Measurements from ENCODE around the gene ELOVL6.

Gene ELOVL6

GRCh38 chr4:110131916-110132315 is 66.5 kb downstream of the ELOVL6 start:
- Histone ChIP-seq H4K20me1 (ENCODE audit: insufficient read depth) (no peaks in the 10 kb centered on the region), H3K4me2 (no peak overlapping the region), H3K27me3 (ENCODE audit: insufficient read depth, low read depth) (no peaks in the 10 kb centered on the region), H3K4me1 (ENCODE audit: low read depth, poor library complexity, severe bottlenecking) (no peaks in the 10 kb centered on the region), H3K79me2 (ENCODE audit: insufficient read depth, low read depth) (no peaks in the 10 kb centered on the region), H3K4me3 (IDR thresholded peaks at IDR 0.05; ENCODE audit: insufficient read depth, low read depth, low read length) (no peak overlapping the region), H3K36me3 (ENCODE audit: insufficient read depth) (no peaks in the 10 kb centered on the region), H3K9ac (no peak overlapping the region), H3K27ac (no peak overlapping the region), H2AFZ (ENCODE audit: low read depth) (no peak overlapping the region)
- TF ChIP-seq, protein P1, sequence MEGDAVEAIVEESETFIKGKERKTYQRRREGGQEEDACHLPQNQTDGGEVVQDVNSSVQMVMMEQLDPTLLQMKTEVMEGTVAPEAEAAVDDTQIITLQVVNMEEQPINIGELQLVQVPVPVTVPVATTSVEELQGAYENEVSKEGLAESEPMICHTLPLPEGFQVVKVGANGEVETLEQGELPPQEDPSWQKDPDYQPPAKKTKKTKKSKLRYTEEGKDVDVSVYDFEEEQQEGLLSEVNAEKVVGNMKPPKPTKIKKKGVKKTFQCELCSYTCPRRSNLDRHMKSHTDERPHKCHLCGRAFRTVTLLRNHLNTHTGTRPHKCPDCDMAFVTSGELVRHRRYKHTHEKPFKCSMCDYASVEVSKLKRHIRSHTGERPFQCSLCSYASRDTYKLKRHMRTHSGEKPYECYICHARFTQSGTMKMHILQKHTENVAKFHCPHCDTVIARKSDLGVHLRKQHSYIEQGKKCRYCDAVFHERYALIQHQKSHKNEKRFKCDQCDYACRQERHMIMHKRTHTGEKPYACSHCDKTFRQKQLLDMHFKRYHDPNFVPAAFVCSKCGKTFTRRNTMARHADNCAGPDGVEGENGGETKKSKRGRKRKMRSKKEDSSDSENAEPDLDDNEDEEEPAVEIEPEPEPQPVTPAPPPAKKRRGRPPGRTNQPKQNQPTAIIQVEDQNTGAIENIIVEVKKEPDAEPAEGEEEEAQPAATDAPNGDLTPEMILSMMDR (conservative IDR thresholded peaks at IDR 0.05; ENCODE audit: low read depth, low read length) = no peak

DNA sequence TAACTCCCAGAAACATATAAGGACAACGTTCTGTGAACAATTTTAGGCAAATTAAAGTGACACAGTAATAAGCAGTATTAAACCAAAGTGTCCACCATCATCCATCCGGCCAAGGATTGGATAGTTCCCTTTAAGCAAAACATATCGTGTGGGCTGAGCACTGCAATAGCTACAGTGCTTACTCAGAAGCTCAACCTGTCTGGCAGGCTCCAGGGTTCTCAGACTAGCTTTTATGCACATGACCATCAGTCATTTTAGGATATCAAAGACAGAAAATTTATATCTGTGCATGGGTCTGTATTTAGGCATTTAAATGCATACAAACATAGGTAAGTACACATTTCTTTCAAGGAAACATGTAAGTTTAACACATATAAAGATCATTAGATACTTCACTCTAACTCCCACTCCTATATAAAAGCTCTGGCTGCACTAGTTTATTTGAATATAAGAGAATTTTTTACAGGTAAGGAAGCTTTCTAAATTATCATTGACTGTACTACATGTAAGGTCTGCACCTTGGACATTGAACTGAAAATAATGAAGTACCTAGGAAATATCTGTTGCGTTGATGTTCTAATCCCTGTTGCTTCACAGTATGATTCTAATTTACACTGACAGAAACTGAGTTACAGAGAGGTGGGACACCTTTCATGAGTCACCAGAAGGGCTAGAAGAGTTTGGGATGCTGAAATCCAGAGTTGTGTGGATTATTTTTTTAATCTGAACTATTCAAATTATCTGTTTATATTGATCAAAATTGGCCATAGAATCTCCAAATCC is 67.6 kb downstream of the ELOVL6 start:
- H4K20me1 ChIP-seq (ENCODE audit: insufficient read depth) = no peaks in the 10 kb centered on the region
- no peaks in the 10 kb centered on the region for H3K4me1 ChIP-seq (ENCODE audit: low read depth, poor library complexity, severe bottlenecking)
- no peak overlapping the region for H2AFZ ChIP-seq (ENCODE audit: low read depth)
- H3K36me3 ChIP-seq (ENCODE audit: insufficient read depth) = no peaks in the 10 kb centered on the region
- TF ChIP-seq, protein P1 (conservative IDR thresholded peaks at IDR 0.05; ENCODE audit: low read depth, low read length) = no peak
- no peak overlapping the region for H3K4me3 ChIP-seq (IDR thresholded peaks at IDR 0.05; ENCODE audit: insufficient read depth, low read depth, low read length)
- no peak overlapping the region for H3K4me2 ChIP-seq
- no peaks in the 10 kb centered on the region for H3K79me2 ChIP-seq (ENCODE audit: insufficient read depth, low read depth)
- H3K9ac ChIP-seq = no peak overlapping the region
- H3K27ac ChIP-seq = no peak overlapping the region
- H3K27me3 ChIP-seq (ENCODE audit: insufficient read depth, low read depth) = no peaks in the 10 kb centered on the region

DNA sequence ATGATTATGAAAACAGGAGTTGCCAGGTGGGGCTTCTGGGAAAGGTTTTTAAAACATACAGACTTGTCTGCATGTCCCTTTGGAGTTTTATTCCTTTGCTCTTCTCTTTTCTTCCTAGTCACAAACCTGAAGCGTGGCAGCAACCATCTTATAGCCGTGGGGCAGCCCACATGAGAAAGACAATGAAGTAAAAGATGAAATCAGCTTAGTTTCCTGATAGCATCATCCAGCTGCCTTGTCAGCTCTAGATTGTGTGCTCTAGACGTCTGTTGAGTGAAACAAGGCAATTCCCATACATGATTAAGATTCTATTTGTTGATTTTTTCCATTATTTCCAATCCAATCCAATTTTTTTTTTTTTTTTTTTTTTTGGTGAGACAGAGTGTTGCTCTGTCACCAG is 68.9 kb downstream of the ELOVL6 start:
- Histone ChIP-seq H3K4me3 (IDR thresholded peaks at IDR 0.05; ENCODE audit: insufficient read depth, low read depth, low read length) (no peak overlapping the region), H3K4me2 (no peak overlapping the region), H3K79me2 (ENCODE audit: insufficient read depth, low read depth) (no peaks in the 10 kb centered on the region), H3K27ac (no peak overlapping the region), H3K36me3 (ENCODE audit: insufficient read depth) (no peaks in the 10 kb centered on the region), H4K20me1 (ENCODE audit: insufficient read depth) (no peaks in the 10 kb centered on the region), H3K9ac (no peak overlapping the region), H3K4me1 (ENCODE audit: low read depth, poor library complexity, severe bottlenecking) (no peaks in the 10 kb centered on the region), H3K27me3 (ENCODE audit: insufficient read depth, low read depth) (no peaks in the 10 kb centered on the region), H2AFZ (ENCODE audit: low read depth) (no peak overlapping the region)
- TF ChIP-seq, protein P1 (conservative IDR thresholded peaks at IDR 0.05; ENCODE audit: low read depth, low read length) = no peak

DNA sequence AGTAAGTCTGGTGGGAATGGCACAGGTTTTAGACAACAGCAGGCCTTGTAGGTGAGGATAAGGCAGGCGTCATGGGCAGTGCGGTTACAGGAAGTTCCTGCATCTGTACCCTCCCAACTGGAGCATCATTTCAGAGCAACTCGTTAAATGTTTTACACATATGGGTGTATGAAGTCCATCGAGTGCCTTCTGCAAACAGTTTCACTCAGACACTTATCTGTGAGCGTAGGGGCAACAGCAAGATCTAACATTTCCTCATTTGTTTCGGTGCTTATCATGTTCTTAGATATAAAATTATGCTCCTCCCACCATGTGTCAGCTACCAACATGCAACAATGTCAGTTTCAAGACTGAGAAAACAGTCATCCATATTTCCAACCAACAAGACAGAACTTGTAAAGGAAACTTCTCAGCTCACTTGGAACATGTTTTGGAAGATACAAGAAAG is 69.9 kb downstream of the ELOVL6 start:
- H3K79me2 ChIP-seq (ENCODE audit: insufficient read depth, low read depth) = no peaks in the 10 kb centered on the region

More for the DNA sequence above, 69.9 kb downstream of the ELOVL6 start:
- no peak overlapping the region for H2AFZ ChIP-seq (ENCODE audit: low read depth)
- TF ChIP-seq, protein P1 (conservative IDR thresholded peaks at IDR 0.05; ENCODE audit: low read depth, low read length) = no peak
- H3K4me1 ChIP-seq (ENCODE audit: low read depth, poor library complexity, severe bottlenecking) = no peaks in the 10 kb centered on the region
- H3K36me3 ChIP-seq (ENCODE audit: insufficient read depth) = no peaks in the 10 kb centered on the region
- H3K4me2 ChIP-seq = no peak overlapping the region
- no peaks in the 10 kb centered on the region for H3K27me3 ChIP-seq (ENCODE audit: insufficient read depth, low read depth)
- no peak overlapping the region for H3K9ac ChIP-seq
- no peak overlapping the region for H3K27ac ChIP-seq
- no peaks in the 10 kb centered on the region for H4K20me1 ChIP-seq (ENCODE audit: insufficient read depth)
- no peak overlapping the region for H3K4me3 ChIP-seq (IDR thresholded peaks at IDR 0.05; ENCODE audit: insufficient read depth, low read depth, low read length)

Measured in KMS-11 (cell line).